CMK (cell line): ENCODE data around the gene PIP5K1B.
"Not testable (repeated sequence)": the region's sequence is repeated elsewhere in the genome, so short reads cannot be mapped to it uniquely, and the experiment has no call there.

Source experiments
- DNase-seq: peaks from one replicate; pipeline ENCODE4 v3.0.0-alpha.2; 2010; ENCODE audit warnings: low read depth

Gene PIP5K1B

GRCh38 chr9:69029535-69029934 is 324.5 kb downstream of the PIP5K1B start:
- no peak for DNase-seq

GRCh38 chr9:69030851-69031645 is 326.0 kb downstream of the PIP5K1B start:
- no peak for DNase-seq

- no peak for DNase-seq
These were observed 329.0 kb downstream of the PIP5K1B start for GRCh38 chr9:69034071-69034470.

GRCh38 chr9:69035438-69036308 is 330.6 kb downstream of the PIP5K1B start, which contains the start of gene FXN:
Gene FXN, plus strand, starts transcription at chr9:69035752. Its CDS starts 31 bp downstream, at chr9:69035783.
- no peak for DNase-seq

- DNase-seq: no peak
These were observed 331.3 kb downstream of the PIP5K1B start for GRCh38 chr9:69036309-69036708.

- DNase-seq: no peak
These were observed 331.8 kb downstream of the PIP5K1B start for GRCh38 chr9:69036799-69037198.

GRCh38 chr9:69040646-69041045 is 335.6 kb downstream of the PIP5K1B start:
- DNase-seq: no peak

GRCh38 chr9:69044240-69045219 is 339.5 kb downstream of the PIP5K1B start:
- no peak for DNase-seq

- no peak for DNase-seq
These were observed 340.8 kb downstream of the PIP5K1B start for GRCh38 chr9:69045821-69046220.

GRCh38 chr9:69046723-69047122 is 341.7 kb downstream of the PIP5K1B start:
- no peak for DNase-seq

- no peak for DNase-seq
These were observed 342.3 kb downstream of the PIP5K1B start for GRCh38 chr9:69047371-69047770.

GRCh38 chr9:69049094-69049493 is 344.1 kb downstream of the PIP5K1B start:
- DNase-seq: no peak

GRCh38 chr9:69050936-69051335 is 345.9 kb downstream of the PIP5K1B start:
- not testable (repeated sequence) for DNase-seq

GRCh38 chr9:69054989-69055388 is 349.9 kb downstream of the PIP5K1B start:
- no peak for DNase-seq

- no peak for DNase-seq
These were observed 351.3 kb downstream of the PIP5K1B start for GRCh38 chr9:69056191-69056815.

GRCh38 chr9:69058101-69058500 is 353.1 kb downstream of the PIP5K1B start:
- no peak for DNase-seq
